Fibroblast of upper back skin (primary cell): ENCODE data around the gene POLR2J3.
"Not testable (repeated sequence)": the region's sequence is repeated elsewhere in the genome, so short reads cannot be mapped to it uniquely, and the experiment has no call there.

Experiments used
- DNase-seq: peaks from one replicate; pipeline ENCODE4 v3.0.0-alpha.2; 2013

Gene POLR2J3

DNA sequence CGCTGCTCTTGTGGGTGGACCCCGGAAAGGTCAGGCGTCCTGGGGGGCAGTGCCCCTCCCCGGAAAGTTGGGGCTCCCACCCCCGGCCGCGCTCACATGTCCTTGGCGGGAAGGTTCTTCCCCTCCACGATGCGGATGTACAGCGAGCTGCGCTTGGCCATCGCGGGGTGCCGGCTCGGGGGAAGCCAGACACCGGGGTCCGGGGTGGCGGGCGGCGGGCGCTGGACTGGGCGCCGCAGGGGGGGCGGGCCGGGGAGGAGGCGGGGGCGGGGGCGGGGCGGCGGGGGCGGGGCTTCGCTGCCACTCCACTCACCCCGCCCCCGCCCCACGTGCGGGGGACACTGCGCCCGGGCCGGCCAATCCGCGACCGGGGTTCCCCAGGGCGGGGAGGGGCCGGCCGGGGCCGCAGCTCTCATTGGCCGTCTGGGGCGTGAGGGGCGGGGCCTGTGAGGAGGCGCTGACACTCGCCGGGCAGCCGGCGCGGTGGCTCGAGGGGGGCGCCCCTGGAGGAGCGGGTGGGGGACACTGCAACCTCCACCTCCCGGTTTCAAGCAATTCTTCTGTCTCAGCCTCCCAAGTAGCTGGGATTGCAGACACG, 54.7 kb downstream of the POLR2J3 start, which contains the start of gene RASA4B:
TSS of gene RASA4B (minus strand) at position 228 of the 598 bp plus-strand sequence. CDS start at position 161, 67 bp downstream.
- not testable (repeated sequence) for DNase-seq
